ENCODE data around the gene TIAL1. TPM values are rescaled to one million over a fixed set of nuclear protein-coding genes. Genes with fewer than 3 reads are reported as not detected.
"Not testable (repeated sequence)": the region's sequence is repeated elsewhere in the genome, so short reads cannot be mapped to it uniquely, and the experiment has no call there.

Gene TIAL1
- total RNA-seq, 1 donor from 2014 or later = 101 TPM

GRCh38 chr10:119613741-119614140 lies 17.0 kb upstream of the TIAL1 start:
- DNase-seq = no peak

- no peak for DNase-seq
Observed at GRCh38 chr10:119611433-119611832, 14.7 kb upstream of the TIAL1 start.

- DNase-seq = no peak
Observed at GRCh38 chr10:119609516-119609915, 12.8 kb upstream of the TIAL1 start.

GRCh38 chr10:119608316-119609155 lies 11.8 kb upstream of the TIAL1 start:
- peak; percentile 18 for DNase-seq

GRCh38 chr10:119604468-119604867 lies 7.7 kb upstream of the TIAL1 start:
- DNase-seq = no peak

GRCh38 chr10:119602241-119603095 lies 5.7 kb upstream of the TIAL1 start:
- peak; percentile 9 for DNase-seq

- no peak for DNase-seq
Observed at GRCh38 chr10:119598397-119598796, 1.6 kb upstream of the TIAL1 start.

- DNase-seq = no peak
Observed at GRCh38 chr10:119597405-119598186, 832 bp upstream of the TIAL1 start.

- DNase-seq = peak; percentile 54
Observed at GRCh38 chr10:119595676-119596515, 868 bp downstream of the TIAL1 start.

- DNase-seq = no peak
Observed at GRCh38 chr10:119595134-119595675, 1.6 kb downstream of the TIAL1 start.

- no peak for DNase-seq
Observed at GRCh38 chr10:119588071-119588470, 8.7 kb downstream of the TIAL1 start.

GRCh38 chr10:119578355-119578754 lies 18.4 kb downstream of the TIAL1 start:
- no peak for DNase-seq

GRCh38 chr10:119575991-119576390 lies 20.8 kb downstream of the TIAL1 start:
- no peak for DNase-seq

GRCh38 chr10:119575506-119575905 lies 21.3 kb downstream of the TIAL1 start:
- no peak for DNase-seq

GRCh38 chr10:119567978-119568377 lies 28.8 kb downstream of the TIAL1 start:
- no peak for DNase-seq

- DNase-seq = no peak
Observed at GRCh38 chr10:119562097-119562496, 34.7 kb downstream of the TIAL1 start.

- not testable (repeated sequence) for DNase-seq
Observed at GRCh38 chr10:119559511-119559910, 37.3 kb downstream of the TIAL1 start.

- not testable (repeated sequence) for DNase-seq
Observed at GRCh38 chr10:119556081-119556480, 40.7 kb downstream of the TIAL1 start.

- DNase-seq = no peak
Observed at GRCh38 chr10:119555178-119555784, 41.5 kb downstream of the TIAL1 start.

GRCh38 chr10:119550827-119551226 lies 45.9 kb downstream of the TIAL1 start:
- no peak for DNase-seq

Measured in tongue (tissue), 2 donors.